Cardiac fibroblast (primary cell): Measurements from ENCODE around the gene NOTCH2.

Source experiments
- DNase-seq, 2 donors: peaks; one replicate each; pipeline versions ENCODE4 v3.0.0 to v3.0.0-alpha.2; 2010; ENCODE audit warnings: low read depth in 2 of 2
- H3K4me3 ChIP-seq, 2 donors: replicated peaks in 1 of 2; 1 replicate in 1 of 2; 2 replicates in 1 of 2; pipeline ENCODE4 v1.5.1; 2011; ENCODE audit warnings: low read depth in 2 of 2, low read length in 2 of 2, mild to moderate bottlenecking in 2 of 2, moderate library complexity in 1 of 2
- CTCF ChIP-seq: IDR thresholded peaks from one replicate; pipeline ENCODE4 v1.5.1; 2011; ENCODE audit warnings: low read depth, mild to moderate bottlenecking, low read length, inconsistent platforms

NOTCH2 gene

GRCh38 chr1:119884711-119885110, 184.8 kb downstream of the NOTCH2 start:
- no peak overlapping the region for H3K4me3 ChIP-seq
- no peak for TF ChIP-seq CTCF
- DNase-seq, result peak; percentile 53 to 58

- H3K4me3 ChIP-seq, result no peak overlapping the region
- no peak for DNase-seq
- TF ChIP-seq CTCF, result no peak
Measured at GRCh38 chr1:119883826-119884225, 185.6 kb downstream of the NOTCH2 start.

- no peak for TF ChIP-seq CTCF
- DNase-seq, result no peak
- H3K4me3 ChIP-seq, result no peak overlapping the region
Measured at GRCh38 chr1:119882132-119883049, 187.1 kb downstream of the NOTCH2 start.

- no peak for TF ChIP-seq CTCF
- no peak for DNase-seq
- no peak overlapping the region for H3K4me3 ChIP-seq
Measured at GRCh38 chr1:119879510-119880434, 189.7 kb downstream of the NOTCH2 start.

DNA sequence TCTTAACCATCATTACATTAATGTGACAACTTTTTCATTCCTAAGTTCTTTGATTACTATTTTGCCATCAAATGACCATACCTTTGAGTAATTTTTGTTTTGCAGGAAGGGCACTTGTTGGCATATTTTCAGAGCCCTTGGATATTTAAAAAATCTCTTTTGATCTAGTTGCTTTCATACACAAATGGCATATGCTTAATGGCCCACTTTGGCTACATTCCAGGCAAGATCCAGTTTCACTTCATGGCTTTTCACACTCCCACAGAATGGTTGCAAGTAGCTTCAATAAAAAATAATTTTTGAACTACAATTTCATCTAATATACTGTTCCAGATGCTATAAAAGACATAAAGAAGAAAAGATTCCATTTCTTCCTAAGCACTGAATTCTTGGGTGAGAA, 191.3 kb downstream of the NOTCH2 start:
- no peak for TF ChIP-seq CTCF
- no peak overlapping the region for H3K4me3 ChIP-seq
- DNase-seq, result no peak

DNA sequence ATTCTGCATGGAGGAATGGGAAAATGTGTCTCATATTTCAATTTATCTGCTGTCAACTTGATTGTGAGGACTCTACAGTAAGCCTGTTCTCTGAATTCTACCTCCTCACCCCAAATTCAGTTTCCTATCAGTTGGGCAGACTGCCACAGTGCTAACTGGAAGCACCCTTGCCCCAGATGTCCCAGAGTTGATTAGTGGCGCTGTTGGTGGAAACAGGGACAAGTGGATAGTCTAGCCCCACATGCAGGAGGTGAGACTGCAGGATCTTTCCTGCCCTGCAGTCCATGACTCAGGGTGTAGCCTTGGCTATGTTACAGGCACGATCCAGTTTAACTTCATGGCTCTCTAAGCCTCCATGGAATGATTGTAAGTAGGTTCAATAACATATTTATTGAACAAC, 195.3 kb downstream of the NOTCH2 start:
- no peak for DNase-seq
- no peak for TF ChIP-seq CTCF
- H3K4me3 ChIP-seq, result no peak overlapping the region
